ENCODE results near the gene PCNX4.

The PCNX4 gene

DNA sequence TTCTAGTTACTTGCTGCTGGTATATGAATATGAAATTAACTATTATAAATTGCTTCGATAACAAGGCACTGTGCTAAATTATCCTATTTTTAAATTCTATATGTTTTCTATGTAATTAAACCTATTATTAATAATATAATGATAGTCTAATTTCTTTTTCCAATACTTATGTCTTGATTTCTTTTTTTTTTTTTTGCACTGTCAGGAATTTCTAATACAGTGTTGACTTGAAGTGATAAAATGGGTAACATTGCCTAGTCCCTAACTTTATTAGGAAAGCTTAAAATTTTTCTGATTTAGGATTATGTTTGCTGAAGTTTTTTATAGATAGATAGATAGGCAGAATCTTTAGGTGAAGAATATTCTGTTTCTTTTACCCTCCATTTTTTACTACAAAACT, 87.1 kb downstream of the PCNX4 start:
- no peak overlapping the region for H3K4me3 Mint-ChIP-seq
- H3K9me3 Mint-ChIP-seq, result peaks cover 0 to 6% of the 10 kb centered on the region in 2 donors
- H3K4me1 Mint-ChIP-seq, result peaks cover 12% of the 10 kb centered on the region
- no peaks in the 10 kb centered on the region for H3K27me3 Mint-ChIP-seq
- DNase-seq (no peak), ATAC-seq (no peak)
- no peak overlapping the region for H3K27ac Mint-ChIP-seq

DNA sequence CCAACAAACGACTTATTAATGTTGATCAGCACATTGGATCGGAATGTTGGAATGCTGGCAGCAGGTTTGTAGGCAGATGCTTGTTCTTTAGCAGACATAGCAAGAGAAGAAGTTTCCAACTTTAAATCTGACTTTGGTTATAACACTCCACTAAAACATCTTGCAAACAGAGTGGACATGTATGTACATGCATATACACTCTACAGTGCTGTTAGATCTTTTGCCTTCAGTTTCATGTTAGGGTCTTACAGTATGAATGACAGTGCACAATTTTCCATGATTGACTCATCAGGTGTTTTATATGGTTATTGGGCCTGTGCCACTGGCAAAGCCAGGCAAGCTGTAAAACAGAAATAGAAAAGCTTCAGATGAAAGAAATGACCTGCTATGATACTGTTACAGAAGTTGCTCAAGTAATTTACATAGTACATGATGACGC, 87.7 kb downstream of the PCNX4 start:
- Mint-ChIP-seq H3K9me3 (peaks cover 0 to 6% of the 10 kb centered on the region in 2 donors), H3K4me3 (no peak overlapping the region), H3K27ac (no peak overlapping the region), H3K4me1 (peaks cover 16% of the 10 kb centered on the region), H3K27me3 (no peaks in the 10 kb centered on the region)
- no peak for DNase-seq
- ATAC-seq, result peak; percentile 69

DNA sequence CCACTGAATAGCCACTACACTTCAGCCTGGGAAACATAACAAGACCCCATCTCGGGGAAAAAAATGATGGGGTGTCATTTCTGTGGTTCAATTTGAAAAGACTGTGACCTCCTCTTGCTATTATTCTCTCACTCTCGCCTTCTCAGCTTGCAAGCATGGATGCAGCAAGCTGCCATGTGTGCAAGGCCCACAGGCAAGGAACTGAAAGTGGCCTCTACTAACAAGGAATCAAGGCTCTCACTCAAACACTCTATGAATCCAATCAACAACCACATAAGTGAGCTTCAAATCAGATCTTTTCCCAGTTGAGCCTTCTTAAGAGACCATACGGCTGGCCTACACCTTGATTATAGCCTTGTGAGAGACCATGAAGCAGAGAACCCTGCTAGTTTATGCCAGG, 91.4 kb downstream of the PCNX4 start:
- H3K4me1 Mint-ChIP-seq, result peaks cover 19% of the 10 kb centered on the region
- ATAC-seq (no peak), DNase-seq (no peak)
- H3K9me3 Mint-ChIP-seq, result peaks cover 0 to 6% of the 10 kb centered on the region in 2 donors
- H3K4me3 Mint-ChIP-seq, result no peak overlapping the region
- H3K27me3 Mint-ChIP-seq, result no peaks in the 10 kb centered on the region
- no peak overlapping the region for H3K27ac Mint-ChIP-seq

DNA sequence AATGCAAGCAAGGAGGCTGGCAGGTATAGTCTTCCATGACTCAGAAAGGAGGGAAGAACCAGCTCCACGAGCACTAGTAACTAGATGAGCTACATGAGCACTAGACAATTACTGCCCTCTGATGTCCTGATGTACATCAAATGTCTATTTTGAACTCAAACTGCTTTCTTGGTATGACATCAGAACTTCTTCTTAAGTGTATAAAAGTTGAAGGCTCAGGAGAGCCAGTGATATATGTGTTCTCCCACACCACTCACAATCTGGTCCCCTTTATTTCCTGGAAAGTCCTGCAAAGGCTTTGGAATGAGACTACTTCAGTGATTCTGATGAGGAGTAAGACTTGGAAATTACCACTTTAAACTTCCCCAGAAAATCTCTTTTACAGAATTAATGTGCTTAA, 92.0 kb downstream of the PCNX4 start:
- Mint-ChIP-seq H3K4me3 (peak overlapping the region; percentile 71 to 79), H3K9me3 (peaks cover 0 to 6% of the 10 kb centered on the region in 2 donors), H3K27me3 (no peaks in the 10 kb centered on the region), H3K4me1 (peaks cover 19% of the 10 kb centered on the region), H3K27ac (peak overlapping the region; percentile 92)
- DNase-seq (peak in 1 of 2 donors; percentile 12), ATAC-seq (peak; percentile 81)

DNA sequence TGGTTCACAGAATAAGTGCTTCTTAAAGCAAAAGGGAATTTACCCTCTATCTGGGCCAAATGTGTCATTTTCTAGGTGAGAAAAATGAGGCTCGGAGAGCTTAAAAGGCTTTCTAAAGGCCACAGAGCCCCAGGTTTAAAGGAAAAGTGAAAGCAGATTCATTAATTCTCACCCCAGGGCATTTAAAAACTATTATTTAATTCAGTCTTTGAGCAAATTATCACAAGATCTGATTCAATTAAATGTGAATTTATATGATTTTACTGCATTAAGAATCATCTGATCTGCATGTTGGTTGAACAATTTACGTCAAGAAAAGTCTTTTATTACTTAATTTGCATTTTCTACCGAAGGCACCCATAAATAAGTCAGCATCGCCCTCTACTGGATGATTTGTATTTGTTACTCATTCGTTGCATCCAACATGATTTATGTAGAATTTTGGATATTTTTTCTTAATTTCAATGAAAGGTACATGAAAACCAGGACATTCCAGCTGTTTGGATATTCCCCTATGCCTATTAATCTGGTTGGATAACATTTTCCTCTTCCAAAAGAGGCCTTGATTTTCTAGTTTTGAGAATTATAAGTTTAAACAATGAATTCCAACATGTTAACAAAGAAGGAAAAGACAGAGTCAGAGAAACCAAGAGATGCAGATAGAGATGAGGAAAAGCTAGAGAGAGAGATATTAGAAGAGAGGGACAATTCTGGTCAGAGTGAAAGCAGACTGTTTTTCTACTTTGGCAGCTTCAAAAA, 92.6 kb downstream of the PCNX4 start:
- H3K27ac Mint-ChIP-seq, result peak overlapping the region; percentile 92
- H3K27me3 Mint-ChIP-seq, result no peaks in the 10 kb centered on the region
- peaks cover 0 to 6% of the 10 kb centered on the region in 2 donors for H3K9me3 Mint-ChIP-seq
- peak in 1 of 2 donors; percentile 29 for DNase-seq
- peak overlapping the region; percentile 71 to 79 for H3K4me3 Mint-ChIP-seq
- peak; percentile 85 for ATAC-seq
- peaks cover 19% of the 10 kb centered on the region for H3K4me1 Mint-ChIP-seq

DNA sequence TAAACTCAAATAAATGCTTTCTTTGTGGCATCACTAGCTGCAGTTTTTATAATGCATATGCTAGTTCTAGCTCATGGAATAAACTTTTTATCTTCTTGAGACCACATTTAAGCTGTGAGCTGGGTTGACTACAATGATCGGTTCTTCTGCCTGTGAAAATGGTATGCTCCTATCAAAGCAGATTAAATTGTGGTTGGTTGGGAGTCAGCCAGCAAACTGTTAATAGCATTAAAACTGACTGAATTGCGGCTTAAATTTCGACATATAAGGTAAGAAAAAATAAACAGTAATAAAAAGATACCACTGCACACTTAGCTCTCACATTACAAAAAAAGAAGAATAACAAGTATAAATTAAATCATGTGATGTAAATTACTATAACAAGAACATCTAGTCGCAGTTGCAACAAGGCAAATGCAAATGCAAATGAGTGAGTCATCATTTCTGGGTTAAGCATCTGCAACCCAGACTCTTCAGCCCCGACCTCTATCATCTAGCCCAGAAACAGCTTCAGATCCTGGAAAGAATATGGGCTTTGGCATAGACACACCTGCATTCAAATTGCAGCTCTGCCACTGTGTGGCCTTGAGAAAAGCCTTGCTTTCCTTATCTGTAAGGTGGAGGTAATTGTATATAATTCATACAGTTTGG, 93.3 kb downstream of the PCNX4 start:
- H3K4me3 Mint-ChIP-seq, result no peak overlapping the region
- no peak overlapping the region for H3K27ac Mint-ChIP-seq
- ATAC-seq, result no peak

DNA sequence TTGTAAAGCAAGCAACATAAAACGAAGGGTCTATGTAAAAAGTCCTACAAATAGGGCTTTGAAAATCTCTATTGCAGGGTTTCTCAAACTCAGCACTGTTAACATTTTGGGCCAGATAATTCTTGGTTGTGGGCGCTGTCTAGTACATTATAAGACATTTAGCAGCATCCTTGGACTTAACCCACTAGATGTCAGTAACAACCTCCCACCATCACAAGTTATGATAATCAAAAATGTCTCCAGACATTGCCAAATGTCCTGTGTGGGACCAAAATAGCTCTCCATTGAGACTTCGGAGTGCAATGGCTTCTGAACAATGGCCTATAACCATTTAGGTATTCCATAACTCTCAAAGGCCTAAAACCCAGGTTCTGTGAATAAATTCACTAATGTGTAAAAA, 96.4 kb downstream of the PCNX4 start:
- no peak overlapping the region for H3K27ac Mint-ChIP-seq
- no peak for DNase-seq
- no peak for ATAC-seq
- H3K27me3 Mint-ChIP-seq, result peaks cover 7% of the 10 kb centered on the region
- H3K4me3 Mint-ChIP-seq, result no peak overlapping the region
- peaks cover 14% of the 10 kb centered on the region for H3K4me1 Mint-ChIP-seq
- H3K9me3 Mint-ChIP-seq, result no peaks in the 10 kb centered on the region

More for the DNA sequence above, 93.3 kb downstream of the PCNX4 start:
- no peak for DNase-seq
- Mint-ChIP-seq H3K4me1 (peaks cover 19% of the 10 kb centered on the region), H3K27me3 (no peaks in the 10 kb centered on the region), H3K9me3 (peaks cover 0 to 6% of the 10 kb centered on the region in 2 donors)

DNA sequence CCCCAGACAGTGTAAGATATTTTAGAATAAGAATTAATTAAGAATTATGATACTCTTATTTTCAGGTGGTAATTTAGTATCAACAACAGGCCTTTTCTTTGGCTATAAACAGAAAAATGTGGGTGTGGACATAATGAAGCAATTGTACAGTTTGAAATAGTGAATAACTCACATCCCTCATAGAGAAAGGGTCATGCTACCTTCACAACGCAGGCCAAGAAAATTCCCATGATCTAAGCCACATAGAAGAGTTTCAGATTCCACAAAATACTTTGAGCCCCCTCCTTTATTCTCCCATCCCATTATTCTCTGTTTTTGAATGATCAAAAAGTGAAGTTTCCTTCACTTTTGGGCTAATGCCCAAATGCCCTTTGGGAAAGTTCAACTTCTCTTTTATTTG, 97.0 kb downstream of the PCNX4 start:
- Mint-ChIP-seq H3K4me3 (no peak overlapping the region), H3K27ac (peak overlapping the region in 1 of 2 donors; percentile 49), H3K4me1 (peaks cover 8% of the 10 kb centered on the region), H3K27me3 (peaks cover 8% of the 10 kb centered on the region), H3K9me3 (no peaks in the 10 kb centered on the region)
- no peak for ATAC-seq
- DNase-seq, result no peak

DNA sequence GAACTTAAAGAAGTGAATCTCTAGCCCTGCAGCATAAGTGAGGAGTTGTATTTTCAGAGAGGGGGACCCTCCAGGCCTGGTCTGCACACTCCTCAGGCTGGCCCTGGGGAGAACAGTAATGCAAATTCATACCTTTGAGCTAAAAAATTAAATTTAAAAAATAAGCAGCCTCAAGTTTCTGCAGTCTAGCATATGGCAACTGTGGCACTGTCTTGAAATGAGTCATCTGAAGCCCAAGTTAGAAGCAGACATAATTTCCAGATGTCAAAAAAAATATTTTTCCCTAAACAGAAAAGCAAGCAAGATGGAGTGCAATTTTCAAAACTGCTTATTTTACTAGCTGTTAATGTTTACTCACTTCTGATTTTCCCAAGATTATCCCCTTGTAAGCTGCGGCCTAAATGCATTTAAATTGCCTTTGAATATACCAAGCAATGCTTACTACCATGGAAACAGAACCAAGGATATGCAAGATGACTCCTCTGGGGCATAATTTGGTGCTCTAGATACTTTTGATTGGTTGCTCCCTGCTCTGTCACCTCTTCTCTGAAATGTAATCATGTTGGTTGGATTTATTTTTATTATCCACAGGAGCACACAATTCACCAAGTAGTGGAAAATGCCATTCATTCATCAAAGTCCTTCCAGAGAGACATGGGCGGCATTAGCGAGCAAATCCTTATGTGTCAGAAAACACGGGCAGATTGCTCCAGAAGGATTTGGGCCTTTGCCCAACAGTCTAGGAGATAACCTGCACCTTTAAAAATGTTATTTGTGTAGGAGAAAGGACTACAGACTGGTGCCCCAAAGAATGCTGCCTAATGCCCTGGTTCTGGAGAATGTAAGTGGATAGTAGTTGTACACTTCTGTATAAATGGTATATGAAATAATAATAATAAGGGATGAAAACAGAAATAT, 98.5 kb downstream of the PCNX4 start:
- ATAC-seq, result peak; percentile 31

DNA sequence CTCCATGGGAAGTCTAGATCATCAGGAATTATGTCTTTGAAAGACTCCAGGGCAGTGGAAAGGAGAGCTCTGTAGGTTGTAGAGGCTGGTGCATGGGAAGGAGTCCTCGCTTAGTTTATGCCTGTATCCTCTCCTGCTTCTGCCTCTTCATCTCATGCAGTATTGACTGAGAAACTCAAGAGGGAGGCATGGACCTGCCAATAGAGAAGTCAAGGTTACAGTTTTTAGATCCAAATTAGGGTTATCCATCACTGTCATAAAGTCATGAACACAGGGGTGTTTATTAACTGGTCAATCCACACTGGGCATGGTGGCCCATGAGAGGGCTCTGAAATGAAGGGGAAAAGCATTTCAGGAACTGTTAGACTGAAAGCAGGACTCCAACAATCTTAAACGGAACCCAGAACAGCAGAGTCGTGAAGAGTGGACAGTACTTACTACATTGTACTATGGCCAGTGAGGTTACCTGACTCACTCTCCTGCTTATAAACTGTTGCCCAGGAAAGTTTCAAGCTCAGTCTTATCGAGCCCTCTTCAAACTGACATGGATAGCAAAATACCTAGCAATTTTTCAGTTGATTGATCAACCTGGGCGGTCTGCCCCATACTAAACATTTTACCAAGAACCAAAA, 103.6 kb downstream of the PCNX4 start:
- H3K4me1 Mint-ChIP-seq, result peaks cover 18% of the 10 kb centered on the region
- H3K27me3 Mint-ChIP-seq, result peaks cover 17% of the 10 kb centered on the region
- DNase-seq (no peak), ATAC-seq (peak; percentile 79)
- H3K4me3 Mint-ChIP-seq, result no peak overlapping the region
- H3K27ac Mint-ChIP-seq, result peak overlapping the region in 1 of 2 donors; percentile 67
- H3K9me3 Mint-ChIP-seq, result peaks cover 18 to 26% of the 10 kb centered on the region in 2 donors

More for the DNA sequence above, 98.5 kb downstream of the PCNX4 start:
- H3K4me3 Mint-ChIP-seq, result no peak overlapping the region
- no peak overlapping the region for H3K27ac Mint-ChIP-seq
- H3K27me3 Mint-ChIP-seq, result peaks cover 8% of the 10 kb centered on the region
- H3K4me1 Mint-ChIP-seq, result peaks cover 2% of the 10 kb centered on the region
- H3K9me3 Mint-ChIP-seq, result no peaks in the 10 kb centered on the region
- DNase-seq, result no peak

DNA sequence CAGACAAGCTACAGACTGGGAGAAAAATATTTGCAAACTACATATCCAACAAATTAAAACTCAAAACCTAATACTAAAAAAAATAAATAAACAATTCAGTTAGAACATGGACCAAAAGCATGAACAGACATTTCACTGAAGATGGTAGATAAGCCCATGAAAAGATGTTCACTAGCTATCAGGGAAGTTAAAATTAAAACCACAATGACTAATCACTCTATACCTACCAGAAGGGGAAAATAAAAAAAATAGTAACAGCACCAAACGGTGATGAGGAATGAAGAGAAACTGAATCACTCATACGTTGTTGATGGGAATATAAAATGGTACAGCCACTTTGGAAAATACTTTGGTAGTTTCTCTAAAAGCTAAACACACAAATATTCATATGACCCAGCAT, 104.6 kb downstream of the PCNX4 start:
- Mint-ChIP-seq H3K4me1 (peaks cover 18% of the 10 kb centered on the region), H3K27ac (peak overlapping the region in 1 of 2 donors; percentile 86), H3K9me3 (peaks cover 18 to 26% of the 10 kb centered on the region in 2 donors), H3K4me3 (peak overlapping the region in 1 of 2 donors; percentile 54), H3K27me3 (peaks cover 17% of the 10 kb centered on the region)
- peak; percentile 52 for ATAC-seq
- no peak for DNase-seq

DNA sequence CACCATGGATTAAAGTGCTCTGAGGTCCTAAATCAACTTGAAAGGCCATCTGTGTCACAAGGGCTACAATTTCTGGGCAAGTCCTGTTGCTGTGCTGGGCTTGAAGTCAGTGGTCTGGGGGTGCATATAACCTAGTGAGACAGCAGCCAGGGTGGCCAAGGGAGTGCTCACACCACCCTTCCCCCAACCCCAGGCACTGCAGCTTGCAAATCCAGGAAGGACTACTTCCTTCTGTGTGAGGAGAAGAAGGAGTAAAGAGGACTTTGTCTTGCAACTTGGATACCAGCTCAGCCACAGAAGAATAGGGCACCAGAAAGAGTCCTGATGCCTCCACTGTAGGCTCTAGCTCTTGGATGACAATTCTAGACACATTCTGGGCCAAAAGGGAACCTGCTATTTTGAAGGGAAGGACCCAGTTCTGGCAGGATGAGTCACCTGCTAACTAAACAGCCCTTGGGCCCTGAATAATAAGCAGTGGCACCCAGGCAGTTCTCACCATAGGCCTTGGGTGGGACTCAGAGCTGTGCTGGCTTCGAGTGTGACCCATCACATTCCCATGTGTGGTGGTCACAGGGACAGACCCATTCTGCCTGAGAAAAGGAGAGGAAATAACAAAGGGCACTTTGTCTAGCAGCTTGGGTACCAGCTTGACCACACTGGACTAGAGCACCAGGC, 106.0 kb downstream of the PCNX4 start:
- H3K4me1 Mint-ChIP-seq, result peaks cover 18% of the 10 kb centered on the region
- peaks cover 14% of the 10 kb centered on the region for H3K27me3 Mint-ChIP-seq
- no peak overlapping the region for H3K4me3 Mint-ChIP-seq
- no peak overlapping the region for H3K27ac Mint-ChIP-seq
- H3K9me3 Mint-ChIP-seq, result peaks cover 18 to 26% of the 10 kb centered on the region in 2 donors
- DNase-seq, result no peak
- ATAC-seq, result no peak

DNA sequence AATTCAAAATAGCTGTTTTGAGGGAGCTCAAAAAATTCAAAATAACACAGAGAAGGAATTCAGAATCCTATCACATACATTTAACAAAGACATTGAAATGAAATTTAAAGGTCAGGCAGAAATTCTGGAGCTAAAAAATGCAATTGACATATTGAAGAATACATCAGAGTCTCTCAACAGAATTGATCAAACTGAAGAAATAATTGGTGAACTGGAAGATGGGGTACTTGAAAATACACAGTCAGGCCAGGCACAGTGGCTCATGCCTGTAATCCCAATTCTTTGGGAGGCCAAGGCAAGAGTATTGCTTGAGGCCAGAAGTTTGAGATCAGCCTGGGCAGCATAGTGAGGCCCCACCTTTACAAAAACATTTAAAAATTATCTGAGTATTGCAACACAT, 107.6 kb downstream of the PCNX4 start:
- H3K4me3 Mint-ChIP-seq, result no peak overlapping the region
- H3K27me3 Mint-ChIP-seq, result peaks cover 17% of the 10 kb centered on the region
- peaks cover 18 to 26% of the 10 kb centered on the region in 2 donors for H3K9me3 Mint-ChIP-seq
- peaks cover 18% of the 10 kb centered on the region for H3K4me1 Mint-ChIP-seq
- DNase-seq, result no peak
- ATAC-seq, result no peak
- no peak overlapping the region for H3K27ac Mint-ChIP-seq

DNA sequence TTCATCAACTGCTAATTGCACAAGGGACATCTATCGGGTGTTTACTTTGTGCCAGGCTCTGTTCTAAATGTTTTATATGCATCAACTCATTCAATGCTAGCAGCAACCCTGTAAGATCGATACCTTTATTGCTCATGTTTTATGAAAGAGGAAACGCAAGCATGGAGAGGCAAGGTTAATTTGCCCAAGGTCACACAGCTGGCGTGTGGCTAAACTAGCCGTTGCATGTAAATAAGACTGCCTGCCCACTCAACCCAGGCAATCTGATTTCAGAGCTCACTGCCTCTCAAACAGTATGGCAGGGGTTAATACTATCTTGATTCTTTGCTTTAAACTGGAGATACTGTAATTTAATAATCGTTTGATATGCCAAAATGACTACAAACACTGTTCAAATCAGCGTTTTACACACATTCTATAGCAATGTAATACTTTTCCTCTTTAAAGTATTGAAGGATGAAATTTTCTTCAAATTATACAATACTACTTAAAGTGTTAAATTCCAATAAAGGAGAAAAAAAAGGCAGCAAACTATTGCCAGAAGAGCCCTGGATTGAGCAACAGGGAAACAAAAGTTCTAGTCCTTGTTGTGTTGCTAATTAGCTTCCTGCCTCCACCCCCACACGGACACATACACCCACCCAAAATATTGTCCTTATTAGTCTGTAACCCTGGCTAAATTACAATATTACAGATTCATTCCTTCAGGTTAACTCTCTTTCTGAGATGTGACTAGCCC, 112.5 kb downstream of the PCNX4 start:
- ATAC-seq, result no peak
- Mint-ChIP-seq H3K4me1 (peaks cover 25% of the 10 kb centered on the region), H3K27me3 (peaks cover 30% of the 10 kb centered on the region), H3K4me3 (no peak overlapping the region), H3K9me3 (peaks cover 8 to 11% of the 10 kb centered on the region in 2 donors), H3K27ac (no peak overlapping the region)
- no peak for DNase-seq
